SK-N-SH (cell line): ENCODE data around the gene CCSER1.

Experiments used
- EP300 ChIP-seq, 2 experiments: IDR thresholded peaks; 2 replicates each; pipeline versions ENCODE4 v1.4.0 to v1.6.1; 2012; ENCODE audit warnings: borderline replicate concordance in 1 of 2, low read depth in 1 of 2, low read length in 1 of 2
- TF ChIP-seq, protein P1 (sequence below): fragments of 200-600 bp; sonication (generic); IDR thresholded peaks from 2 replicates; pipeline ENCODE4 v1.6.1; 2017; ENCODE audit warnings: antibody characterized with exemption, mild to moderate bottlenecking, moderate library complexity

DNA sequence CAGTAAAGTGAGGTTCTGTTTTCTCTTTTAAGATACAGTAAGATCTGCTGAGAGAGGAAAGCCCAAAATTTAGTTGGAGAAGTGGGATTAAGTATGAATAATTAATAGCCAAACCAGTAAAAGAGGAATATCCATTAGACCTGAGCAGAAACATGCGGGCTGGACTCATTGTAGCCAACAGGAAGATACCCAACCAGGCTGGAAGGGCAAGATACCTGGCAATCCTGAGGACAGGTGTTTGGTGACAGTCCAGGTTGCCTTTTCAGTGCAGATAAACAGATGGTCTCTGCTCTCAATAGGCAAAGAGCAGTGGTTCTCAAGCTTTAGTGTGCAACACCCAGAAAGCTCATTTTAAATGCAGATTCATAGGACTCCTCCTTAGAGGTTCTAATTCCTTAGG lies 1195.8 kb downstream of the CCSER1 start:
- TF ChIP-seq, protein P1, sequence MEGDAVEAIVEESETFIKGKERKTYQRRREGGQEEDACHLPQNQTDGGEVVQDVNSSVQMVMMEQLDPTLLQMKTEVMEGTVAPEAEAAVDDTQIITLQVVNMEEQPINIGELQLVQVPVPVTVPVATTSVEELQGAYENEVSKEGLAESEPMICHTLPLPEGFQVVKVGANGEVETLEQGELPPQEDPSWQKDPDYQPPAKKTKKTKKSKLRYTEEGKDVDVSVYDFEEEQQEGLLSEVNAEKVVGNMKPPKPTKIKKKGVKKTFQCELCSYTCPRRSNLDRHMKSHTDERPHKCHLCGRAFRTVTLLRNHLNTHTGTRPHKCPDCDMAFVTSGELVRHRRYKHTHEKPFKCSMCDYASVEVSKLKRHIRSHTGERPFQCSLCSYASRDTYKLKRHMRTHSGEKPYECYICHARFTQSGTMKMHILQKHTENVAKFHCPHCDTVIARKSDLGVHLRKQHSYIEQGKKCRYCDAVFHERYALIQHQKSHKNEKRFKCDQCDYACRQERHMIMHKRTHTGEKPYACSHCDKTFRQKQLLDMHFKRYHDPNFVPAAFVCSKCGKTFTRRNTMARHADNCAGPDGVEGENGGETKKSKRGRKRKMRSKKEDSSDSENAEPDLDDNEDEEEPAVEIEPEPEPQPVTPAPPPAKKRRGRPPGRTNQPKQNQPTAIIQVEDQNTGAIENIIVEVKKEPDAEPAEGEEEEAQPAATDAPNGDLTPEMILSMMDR, result no peak
- no peak for TF ChIP-seq EP300 (IDR thresholded peaks at IDR 0.05; ENCODE audit: borderline replicate concordance in 1 of 2, low read depth in 1 of 2, low read length in 1 of 2)
